SH-SY5Y (cell line): ENCODE data around the gene HTT.

ENCODE experiments used
- GATA2 ChIP-seq: IDR thresholded peaks from 2 replicates; pipeline ENCODE4 v1.6.1; 2011; ENCODE audit warnings: mild to moderate bottlenecking, low read depth, low read length
- GATA3 ChIP-seq: IDR thresholded peaks from 2 replicates; pipeline ENCODE4 v1.6.1; 2011; ENCODE audit warnings: low read depth, mild to moderate bottlenecking, low read length, moderate library complexity

- no peak for TF ChIP-seq GATA3
- no peak for TF ChIP-seq GATA2
These were observed 38.1 kb upstream of the HTT start for GRCh38 chr4:3036131-3036952.
